OCI-LY3 (cell line): Measurements from ENCODE around the gene SERPINF2.

ENCODE experiments used
- CTCF ChIP-seq: fragments of 200-600, 300-600 bp; sonication (generic); IDR thresholded peaks from 2 replicates; pipeline ENCODE4 v1.5.1; 2014; ENCODE audit warnings: antibody characterized with exemption, low read length, low read depth
- EZH2phosphoT487 ChIP-seq: fragments of 200-600 bp; shearing (Covaris generic); IDR thresholded peaks from 2 replicates; pipeline ENCODE4 v1.6.1; 2018; ENCODE audit warnings: antibody characterized with exemption, mixed run types, low read depth

GRCh38 chr17:1725642-1726511, 16.8 kb upstream of the SERPINF2 start:
- TF ChIP-seq CTCF (no peak), EZH2phosphoT487 (no peak)
